Raji (cell line): Measurements from ENCODE around the gene LPCAT3.

ENCODE experiments used
- POLR2A ChIP-seq: IDR thresholded peaks from 2 replicates; pipeline ENCODE4 v1.6.1; 2011; ENCODE audit warnings: low read depth, low read length, control low read depth; ENCODE audit not compliant: insufficient read depth

The LPCAT3 gene

DNA sequence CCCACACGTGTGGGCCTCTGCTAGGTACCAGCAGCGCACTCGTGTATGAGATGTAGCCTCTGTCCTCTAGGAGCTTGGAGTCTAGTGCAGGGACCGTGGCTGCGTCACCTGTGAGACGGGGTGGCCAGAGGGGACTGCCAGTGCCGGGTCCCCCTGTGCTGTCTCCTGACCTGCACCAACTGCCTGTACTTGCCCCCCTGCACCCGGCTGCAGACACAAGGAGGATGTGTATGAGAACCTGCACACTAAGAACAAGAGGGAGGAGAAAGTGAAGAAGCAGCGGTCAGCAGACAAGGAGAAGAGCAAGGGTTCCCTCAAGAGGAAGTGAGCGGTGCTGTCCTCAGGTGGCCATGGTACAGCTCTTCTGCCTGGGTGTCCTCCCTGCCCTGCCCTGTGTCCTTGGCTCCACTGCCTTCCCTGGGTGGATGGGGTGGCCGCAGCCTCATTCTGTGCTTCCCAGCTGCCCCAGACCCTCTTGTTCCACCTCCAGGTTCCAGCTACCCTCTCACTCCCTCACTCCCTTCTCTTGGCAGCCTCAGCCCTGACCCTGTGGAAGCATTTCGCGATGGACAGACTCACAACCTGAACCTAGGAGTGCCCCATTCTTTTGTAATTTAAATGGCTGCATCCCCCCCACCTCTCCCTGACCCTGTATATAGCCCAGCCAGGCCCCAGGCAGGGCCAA is 57.5 kb downstream of the LPCAT3 start:
- 0 out of 2 replicates have a peak, but pooled peaks have one; percentile 35 for TF ChIP-seq POLR2A

DNA sequence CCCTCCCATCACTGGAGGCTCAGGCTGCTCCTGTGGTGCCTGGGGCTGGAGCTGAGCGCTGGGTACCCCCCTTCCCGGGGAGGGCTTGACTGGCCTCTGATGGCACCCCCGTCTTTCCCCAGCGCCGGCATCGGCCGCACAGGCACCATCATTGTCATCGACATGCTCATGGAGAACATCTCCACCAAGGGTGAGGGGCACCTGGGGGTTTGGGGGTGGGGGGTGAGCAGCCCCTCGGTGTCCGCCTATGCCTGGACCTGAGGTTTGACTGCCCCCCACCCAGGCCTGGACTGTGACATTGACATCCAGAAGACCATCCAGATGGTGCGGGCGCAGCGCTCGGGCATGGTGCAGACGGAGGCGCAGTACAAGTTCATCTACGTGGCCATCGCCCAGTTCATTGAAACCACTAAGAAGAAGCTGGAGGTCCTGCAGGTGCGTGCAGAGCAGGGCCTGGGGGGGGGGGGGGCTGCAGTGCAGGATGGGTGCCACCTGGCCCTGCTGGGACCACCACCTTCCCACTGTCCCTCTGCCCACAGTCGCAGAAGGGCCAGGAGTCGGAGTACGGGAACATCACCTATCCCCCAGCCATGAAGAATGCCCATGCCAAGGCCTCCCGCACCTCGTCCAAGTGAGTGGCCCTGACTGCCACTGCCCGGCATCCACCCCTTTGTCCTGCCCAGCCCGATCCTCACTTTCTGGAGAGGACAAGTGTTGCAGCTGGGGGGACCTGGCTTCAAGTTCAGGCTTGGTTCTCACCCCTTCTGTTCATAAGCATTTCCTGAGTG is 58.3 kb downstream of the LPCAT3 start:
- TF ChIP-seq POLR2A: no peak

DNA sequence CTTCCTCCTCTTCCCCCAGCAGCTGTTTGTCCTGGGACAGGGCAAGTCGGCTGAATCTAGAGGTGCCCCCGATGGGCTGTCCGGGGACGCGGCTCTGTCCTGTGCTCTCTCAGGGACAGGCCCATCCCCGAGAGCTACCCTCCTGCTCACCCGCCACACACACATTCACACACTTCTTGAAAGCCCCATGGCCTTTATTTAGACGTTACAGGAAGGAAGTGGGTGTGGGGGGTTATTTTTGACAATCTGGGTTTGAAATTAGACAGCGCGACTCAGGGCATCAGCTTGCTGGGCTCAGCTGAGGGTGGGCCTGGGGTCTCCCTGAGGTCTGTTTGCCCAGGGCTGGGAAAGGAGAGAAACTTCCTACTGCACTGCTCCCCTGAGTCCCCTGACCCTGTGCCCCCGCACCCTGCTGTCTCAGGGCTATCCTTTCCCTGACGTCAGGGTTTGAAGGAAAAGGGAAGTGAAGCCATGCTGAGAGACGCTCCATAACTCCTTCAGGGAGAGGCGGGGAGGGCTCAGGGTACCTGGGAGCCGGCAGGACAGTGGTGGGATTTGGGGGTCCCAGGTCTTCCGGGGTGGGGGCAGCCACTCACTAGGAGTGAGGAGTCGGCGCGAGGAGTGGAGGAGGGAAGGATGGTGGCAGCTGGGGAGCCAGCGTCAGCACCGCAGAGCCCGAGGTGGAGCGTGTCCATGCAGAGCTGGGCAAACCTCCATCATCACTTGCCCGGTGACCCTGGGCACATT is 59.0 kb downstream of the LPCAT3 start:
- no peak for TF ChIP-seq POLR2A

DNA sequence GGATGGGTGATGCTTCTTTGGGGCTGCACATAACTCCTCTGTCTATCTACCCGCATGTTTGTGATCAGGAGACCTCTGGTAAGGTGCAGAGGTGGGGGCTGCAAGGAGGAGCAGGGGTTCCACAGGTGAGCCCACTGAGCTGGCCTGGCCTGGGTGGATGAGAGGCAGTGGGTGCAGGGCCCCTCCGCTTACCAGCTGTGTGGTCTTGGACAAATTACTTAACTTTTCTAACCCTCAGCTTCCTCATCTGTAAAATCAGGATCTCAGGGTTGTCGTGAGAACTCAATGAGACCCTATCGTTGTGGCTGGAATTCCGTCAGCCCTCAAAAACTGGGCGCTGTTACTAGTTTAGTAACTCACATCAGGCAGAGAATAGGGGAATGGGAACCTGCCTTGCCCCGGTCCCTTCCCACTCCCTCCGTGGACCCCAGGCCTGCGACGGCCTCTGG is 59.6 kb downstream of the LPCAT3 start:
- no peak for TF ChIP-seq POLR2A

DNA sequence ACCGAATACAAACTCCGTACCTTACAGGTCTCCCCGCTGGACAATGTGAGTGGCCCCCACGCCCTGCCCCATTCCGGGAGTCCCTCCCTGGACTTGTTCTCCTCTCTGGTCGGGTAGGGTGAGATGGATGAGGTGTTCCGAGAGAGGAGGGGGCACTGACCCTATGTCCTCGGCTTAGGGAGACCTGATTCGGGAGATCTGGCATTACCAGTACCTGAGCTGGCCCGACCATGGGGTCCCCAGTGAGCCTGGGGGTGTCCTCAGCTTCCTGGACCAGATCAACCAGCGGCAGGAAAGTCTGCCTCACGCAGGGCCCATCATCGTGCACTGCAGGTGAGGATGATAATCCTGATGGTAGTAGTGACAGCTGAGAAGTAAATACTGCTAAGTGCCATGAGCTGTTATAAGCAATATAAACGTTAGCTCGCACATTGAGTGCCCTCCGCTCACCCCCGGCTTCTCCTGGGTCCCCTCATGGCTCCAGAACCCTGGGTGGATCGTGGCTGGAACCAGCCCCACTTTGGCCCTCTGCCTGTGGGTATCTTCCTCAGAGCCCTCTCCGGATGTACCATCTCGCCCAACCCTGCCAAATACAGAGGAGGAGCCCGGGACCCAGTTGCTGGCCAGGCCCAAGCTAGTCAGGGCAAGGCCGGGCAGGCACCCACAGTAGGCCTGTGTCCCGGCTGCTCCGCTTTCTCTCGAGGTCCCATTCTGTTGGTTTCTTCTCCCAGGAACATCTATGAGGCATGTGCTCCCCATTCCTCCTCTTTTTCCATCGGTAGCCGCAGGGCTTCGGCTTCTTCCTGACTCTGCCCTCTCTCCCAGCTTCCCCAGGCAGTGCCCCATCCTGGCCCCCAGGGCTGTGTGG is 60.3 kb downstream of the LPCAT3 start:
- no peak for TF ChIP-seq POLR2A

DNA sequence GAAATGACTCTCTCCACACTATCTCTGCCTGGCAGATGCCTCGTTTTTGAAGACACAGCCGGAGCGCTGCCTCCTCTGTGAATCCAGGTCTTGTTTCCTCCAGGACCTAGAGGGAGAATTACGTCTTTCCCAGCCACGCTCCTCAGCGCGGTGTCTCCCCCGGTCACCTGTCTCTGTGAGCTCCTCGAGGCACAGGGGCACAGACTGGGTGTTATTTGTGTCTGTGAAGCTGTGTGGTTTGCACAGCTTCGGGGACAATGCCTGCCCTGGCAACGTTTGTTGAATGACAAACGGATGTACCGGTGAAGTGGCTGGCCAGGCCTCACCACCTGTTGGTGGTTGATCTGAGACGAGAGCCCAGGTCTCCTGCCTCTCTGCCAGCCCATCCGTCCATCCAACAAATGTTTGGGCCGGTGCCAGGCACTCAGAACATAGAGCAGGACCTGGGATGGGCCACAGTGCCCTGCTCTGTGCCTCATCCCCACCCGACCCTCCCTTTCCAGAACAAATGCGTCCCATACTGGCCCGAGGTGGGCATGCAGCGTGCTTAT is 61.0 kb downstream of the LPCAT3 start:
- TF ChIP-seq POLR2A: no peak

DNA sequence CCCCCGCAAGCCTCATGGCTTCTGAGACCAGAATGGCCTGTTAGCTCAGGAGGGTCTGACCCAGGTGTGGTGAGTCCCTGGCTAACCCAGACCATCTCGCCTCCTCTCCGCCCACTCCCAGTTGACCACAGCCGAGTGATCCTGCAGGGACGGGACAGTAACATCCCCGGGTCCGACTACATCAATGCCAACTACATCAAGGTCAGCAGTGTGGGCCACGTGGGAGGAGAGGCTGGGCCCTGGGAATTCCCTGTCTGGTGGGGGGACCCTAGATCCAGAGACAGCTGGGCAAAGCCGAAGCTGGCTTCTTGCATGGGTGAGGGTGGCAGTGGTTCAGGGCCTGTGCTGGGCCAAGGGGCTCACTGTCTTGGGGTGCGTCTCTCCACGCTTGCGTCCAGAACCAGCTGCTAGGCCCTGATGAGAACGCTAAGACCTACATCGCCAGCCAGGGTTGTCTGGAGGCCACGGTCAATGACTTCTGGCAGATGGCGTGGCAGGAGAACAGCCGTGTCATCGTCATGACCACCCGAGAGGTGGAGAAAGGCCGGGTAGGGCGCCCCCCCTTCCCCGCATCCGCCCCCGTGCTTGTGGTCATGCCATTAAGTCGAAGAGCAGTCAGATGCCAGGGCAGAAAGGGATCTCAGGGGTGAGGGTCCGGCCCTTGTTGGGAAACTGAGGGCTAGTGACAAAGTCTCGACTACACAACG is 62.1 kb downstream of the LPCAT3 start:
- no peak for TF ChIP-seq POLR2A

DNA sequence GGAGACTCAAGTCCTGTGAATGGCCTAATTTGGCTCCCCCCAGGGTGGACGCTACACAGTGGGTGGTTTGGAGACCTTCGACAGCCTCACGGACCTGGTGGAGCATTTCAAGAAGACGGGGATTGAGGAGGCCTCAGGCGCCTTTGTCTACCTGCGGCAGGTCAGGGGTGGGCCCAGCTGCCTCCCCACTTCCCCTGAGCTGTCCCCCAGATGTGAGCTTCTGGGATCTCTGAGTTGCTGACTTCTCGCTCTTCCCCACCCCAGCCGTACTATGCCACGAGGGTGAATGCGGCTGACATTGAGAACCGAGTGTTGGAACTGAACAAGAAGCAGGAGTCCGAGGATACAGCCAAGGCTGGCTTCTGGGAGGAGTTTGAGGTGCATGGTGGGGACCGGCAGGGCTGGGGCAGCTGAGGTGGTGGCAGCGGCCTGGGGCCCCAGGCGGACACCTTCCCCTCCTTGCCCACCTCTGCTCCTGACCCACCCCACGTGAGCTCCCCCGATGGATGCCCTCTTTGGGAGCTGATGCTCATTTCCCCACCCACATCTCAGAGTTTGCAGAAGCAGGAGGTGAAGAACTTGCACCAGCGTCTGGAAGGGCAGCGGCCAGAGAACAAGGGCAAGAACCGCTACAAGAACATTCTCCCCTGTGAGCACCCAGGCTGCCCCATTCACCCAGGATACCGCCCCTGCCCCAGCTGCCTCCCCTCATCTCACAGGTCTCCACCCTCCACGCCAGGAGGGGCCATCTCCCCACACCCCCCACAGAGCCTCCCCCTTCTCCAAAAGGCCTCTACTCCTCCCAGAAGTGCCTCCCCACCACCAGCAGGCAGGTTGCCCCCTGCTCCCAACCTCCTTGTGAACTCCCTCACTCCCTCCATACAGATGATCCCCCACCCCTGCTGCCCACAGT is 62.9 kb downstream of the LPCAT3 start:
- TF ChIP-seq POLR2A: no peak

DNA sequence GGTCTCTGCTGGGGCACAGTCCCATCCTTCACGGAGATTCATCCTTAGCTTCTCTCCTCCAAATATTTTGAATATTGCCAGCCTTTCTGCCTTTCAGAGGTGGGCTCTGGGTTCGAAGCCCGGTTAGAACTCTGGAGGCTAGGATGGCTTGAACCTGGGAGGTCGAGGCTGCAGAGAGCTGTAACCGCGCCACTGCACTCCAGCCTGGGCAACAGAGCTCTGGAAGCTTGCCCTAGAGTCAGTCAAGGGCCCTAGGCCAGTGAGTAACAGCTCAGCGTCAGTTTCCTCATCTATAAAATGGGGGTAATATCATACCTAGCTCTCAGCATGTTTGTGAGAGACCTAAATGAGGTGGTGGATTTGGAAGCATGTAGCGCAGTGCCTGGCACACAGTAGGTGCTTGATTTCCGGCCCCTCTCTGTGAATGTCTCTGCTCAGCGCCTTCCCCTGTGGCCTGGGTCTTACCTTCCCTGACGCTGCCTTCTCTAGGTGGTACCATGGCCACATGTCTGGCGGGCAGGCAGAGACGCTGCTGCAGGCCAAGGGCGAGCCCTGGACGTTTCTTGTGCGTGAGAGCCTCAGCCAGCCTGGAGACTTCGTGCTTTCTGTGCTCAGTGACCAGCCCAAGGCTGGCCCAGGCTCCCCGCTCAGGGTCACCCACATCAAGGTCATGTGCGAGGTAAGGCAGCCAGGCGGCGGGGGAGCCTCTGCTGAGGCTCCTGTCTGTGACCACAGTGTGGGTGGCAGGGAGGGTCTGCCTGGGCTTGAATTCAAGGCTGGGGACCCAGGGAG is 63.8 kb downstream of the LPCAT3 start:
- TF ChIP-seq POLR2A: no peak

DNA sequence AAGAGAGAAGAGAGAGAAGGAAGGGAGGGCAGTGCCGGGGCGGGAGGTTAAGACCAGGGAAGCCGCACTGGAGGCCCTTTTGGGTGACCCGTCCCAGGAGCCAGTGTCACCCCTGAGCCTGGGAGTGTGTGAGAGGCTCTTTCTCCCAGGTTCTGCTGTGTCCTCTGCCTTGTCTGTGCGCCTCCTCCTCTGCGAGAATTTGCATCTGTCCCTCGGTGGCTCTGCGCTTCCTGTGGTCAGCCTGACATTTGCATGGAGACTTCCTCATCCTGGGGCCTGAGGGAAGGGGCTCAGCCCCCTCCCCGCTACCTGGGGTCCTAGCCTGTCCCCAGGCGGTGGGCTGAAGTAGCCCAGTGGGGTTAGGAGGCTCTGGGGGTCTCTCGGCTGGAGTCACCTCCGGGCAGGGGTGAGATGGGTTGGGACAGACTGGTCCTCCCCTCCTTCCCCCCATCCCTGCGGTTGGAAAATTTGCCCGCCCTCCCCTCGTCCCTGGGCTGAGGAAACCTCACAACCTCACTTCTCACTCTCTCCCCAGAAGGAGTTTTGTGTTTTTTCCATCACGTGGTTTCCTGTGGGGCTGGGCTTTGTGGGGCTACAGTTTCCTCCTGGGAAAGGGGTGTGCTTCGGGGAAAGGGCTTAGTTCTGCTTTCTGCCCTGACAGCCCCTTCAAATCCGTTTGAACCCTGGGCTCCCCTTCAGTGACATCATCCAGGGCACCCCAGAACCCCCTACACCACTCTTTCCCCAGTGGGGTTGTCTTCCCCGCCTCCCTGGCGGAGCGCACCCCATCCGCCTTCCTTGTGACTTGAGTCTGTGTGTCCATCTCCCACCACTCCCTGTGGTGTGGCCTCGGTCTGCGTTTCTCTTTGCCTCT is 64.6 kb downstream of the LPCAT3 start:
- peak; percentile 51 for TF ChIP-seq POLR2A

DNA sequence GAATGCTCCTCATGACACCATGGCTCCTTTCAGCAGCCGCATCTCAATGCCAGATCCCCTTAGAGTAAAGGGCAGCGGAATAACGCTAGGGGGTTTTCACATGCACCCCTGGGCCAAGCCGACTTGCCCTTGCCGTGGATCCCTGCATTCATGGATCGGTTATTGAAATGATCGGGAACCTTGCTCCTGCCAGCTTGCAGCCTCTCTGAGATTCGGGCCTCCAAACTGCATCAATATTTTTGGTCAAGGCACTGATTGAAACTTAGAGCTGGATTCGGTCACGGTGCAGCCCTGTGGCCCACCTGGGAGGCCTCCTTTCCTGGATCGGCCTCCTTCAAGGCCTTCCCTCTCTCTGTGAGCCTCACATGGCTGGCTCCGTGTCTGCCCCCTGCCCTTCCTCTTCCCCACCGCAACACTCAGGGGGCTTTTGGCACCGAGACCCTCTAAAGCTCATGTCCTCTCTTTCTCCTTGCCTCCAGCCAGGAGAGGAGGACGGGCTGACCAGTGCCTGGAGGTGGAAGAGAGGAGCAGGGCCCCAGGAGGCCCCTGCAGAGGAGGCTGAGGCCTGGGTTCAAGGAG is 65.3 kb downstream of the LPCAT3 start:
- no peak for TF ChIP-seq POLR2A
